Liver (tissue), 9 donors: Measurements from ENCODE around the gene UBL3. TPM values are rescaled to one million over a fixed set of nuclear protein-coding genes. Genes with fewer than 3 reads are reported as not detected.

Experiments used
- DNase-seq: peaks from one replicate; pipeline ENCODE4 v3.0.0-alpha.2; 2017; ENCODE audit warnings: low spot score
- H3K27ac ChIP-seq, 2 donors: one replicate each; pipeline ENCODE4 v1.7.0; 2013; ENCODE audit warnings: inconsistent platforms in 2 of 2, low read length in 2 of 2, control low read depth in 1 of 2, low read depth in 1 of 2, mild to moderate bottlenecking in 1 of 2
- H3K27me3 ChIP-seq, 4 donors: one replicate each; pipeline versions ENCODE4 v1.6.1 to v1.7.0; 2013; ENCODE audit warnings: low read length in 3 of 4, inconsistent platforms in 1 of 4, mild to moderate bottlenecking in 1 of 4, moderate library complexity in 1 of 4; ENCODE audit not compliant: control insufficient read depth in 4 of 4, insufficient read depth in 4 of 4
- H3K36me3 ChIP-seq, 4 donors: one replicate each; pipeline versions ENCODE4 v1.6.1 to v1.7.0; 2013; ENCODE audit warnings: low read length in 3 of 4, mild to moderate bottlenecking in 3 of 4, low read depth in 1 of 4, moderate library complexity in 1 of 4; ENCODE audit not compliant: control insufficient read depth in 4 of 4, insufficient read depth in 3 of 4
- H3K4me1 ChIP-seq, 4 donors: one replicate each; pipeline versions ENCODE4 v1.6.1 to v1.7.0; 2013; ENCODE audit warnings: low read length in 3 of 4, mild to moderate bottlenecking in 3 of 4, moderate library complexity in 1 of 4; ENCODE audit not compliant: control insufficient read depth in 4 of 4, insufficient read depth in 4 of 4
- H3K4me3 ChIP-seq, 3 donors: one replicate each; pipeline versions ENCODE4 v1.6.1 to v1.7.0; 2013; ENCODE audit warnings: low read length in 3 of 3, control low read depth in 1 of 3, low read depth in 1 of 3, mild to moderate bottlenecking in 1 of 3
- H3K9ac ChIP-seq, 2 donors: one replicate each; pipeline ENCODE4 v1.7.0; 2013; ENCODE audit warnings: low read length in 2 of 2, mild to moderate bottlenecking in 2 of 2, moderate library complexity in 2 of 2, control low read depth in 1 of 2, low read depth in 1 of 2
- H3K9me3 ChIP-seq, 4 donors: one replicate each; pipeline versions ENCODE4 v1.6.1 to v1.7.0; 2013; ENCODE audit warnings: low read length in 3 of 4; ENCODE audit not compliant: control insufficient read depth in 4 of 4
- EGR1 ChIP-seq, 2 donors: IDR thresholded peaks; 2 replicates each; pipeline ENCODE4 v1.6.1; 2016 to 2018; ENCODE audit warnings: antibody characterized with exemption in 2 of 2, low read depth in 2 of 2
- FOXA1 ChIP-seq: IDR thresholded peaks from 2 replicates; pipeline ENCODE4 v1.6.1; 2016; ENCODE audit warnings: antibody characterized with exemption
- GABPA ChIP-seq, 2 donors: IDR thresholded peaks in 1 of 2; conservative IDR thresholded peaks in 1 of 2; 2 replicates each; pipeline ENCODE4 v1.6.1; 2016; ENCODE audit warnings: antibody characterized with exemption in 2 of 2, mild to moderate bottlenecking in 1 of 2, moderate library complexity in 1 of 2
- JUND ChIP-seq, 2 donors: IDR thresholded peaks; 2 replicates each; pipeline ENCODE4 v1.6.1; 2016; ENCODE audit warnings: antibody characterized with exemption in 2 of 2
- MAX ChIP-seq: IDR thresholded peaks from 2 replicates; pipeline ENCODE4 v1.6.1; 2016; ENCODE audit warnings: antibody characterized with exemption
- NR2F2 ChIP-seq: IDR thresholded peaks from 2 replicates; pipeline ENCODE4 v1.6.1; 2016; ENCODE audit warnings: antibody characterized with exemption
- REST ChIP-seq: IDR thresholded peaks from 2 replicates; pipeline ENCODE4 v1.6.1; 2016; ENCODE audit warnings: antibody characterized with exemption, mild to moderate bottlenecking
- RXRA ChIP-seq, 2 donors: IDR thresholded peaks; 2 replicates each; pipeline ENCODE4 v1.6.1; 2017 to 2018; ENCODE audit warnings: antibody characterized with exemption in 2 of 2, mild to moderate bottlenecking in 1 of 2
- SP1 ChIP-seq: IDR thresholded peaks from 2 replicates; pipeline ENCODE4 v1.6.1; 2018; ENCODE audit warnings: antibody characterized with exemption, mild to moderate bottlenecking
- YY1 ChIP-seq: IDR thresholded peaks from 2 replicates; pipeline ENCODE4 v1.6.1; 2016; ENCODE audit warnings: antibody characterized with exemption, mild to moderate bottlenecking
- WGBS: extraction: QIAGEN DNeasy Blood & Tissue Kit; methylation state at CpG from one replicate; pipeline ENCODE4 v1.1.7; 2013; 5-methylcytosine and 5-hydroxymethylcytosine counted together
- polyA plus RNA-seq, 2 donors: library from polyadenylated mRNA; stranded (reverse) in 1 of 2; unstranded in 1 of 2; fragments of 200-250 nt in 1 of 2; fragments of >200 nt in 1 of 2; fragmentation: Nextera tagmentation in 1 of 2; extraction: Ambion mirVana in 1 of 2; gene quantifications; one replicate each; pipeline versions ENCODE4 v1.2.1 to v1.2.3, GENCODE V29; 2013 to 2015
- total RNA-seq, 2 donors: library from RNA; depleted of rRNA; stranded (reverse); fragments of >200 nt; gene quantifications; one replicate each; pipeline ENCODE4 v1.2.3, GENCODE V29; 2014
- TF ChIP-seq, protein P1 (sequence below): IDR thresholded peaks from 2 replicates; pipeline ENCODE4 v1.6.1; 2016; ENCODE audit warnings: antibody characterized with exemption
- TF ChIP-seq, protein P2 (sequence below): fragments of 150-350 bp; IDR thresholded peaks from 2 replicates; pipeline ENCODE4 v1.5.1; 2017; ENCODE audit warnings: improper control_type of control experiment, low read depth, low read length; ENCODE audit not compliant: missing input control
- donor health status: healthy.
- donor health status: healthy.
- donor health status: healthy.
- donor health status: healthy.
- donor health status: healthy.

Gene UBL3
- total and polyA plus RNA-seq, 4 donors = 13.9 to 21.3 (median 15.9) TPM

DNA sequence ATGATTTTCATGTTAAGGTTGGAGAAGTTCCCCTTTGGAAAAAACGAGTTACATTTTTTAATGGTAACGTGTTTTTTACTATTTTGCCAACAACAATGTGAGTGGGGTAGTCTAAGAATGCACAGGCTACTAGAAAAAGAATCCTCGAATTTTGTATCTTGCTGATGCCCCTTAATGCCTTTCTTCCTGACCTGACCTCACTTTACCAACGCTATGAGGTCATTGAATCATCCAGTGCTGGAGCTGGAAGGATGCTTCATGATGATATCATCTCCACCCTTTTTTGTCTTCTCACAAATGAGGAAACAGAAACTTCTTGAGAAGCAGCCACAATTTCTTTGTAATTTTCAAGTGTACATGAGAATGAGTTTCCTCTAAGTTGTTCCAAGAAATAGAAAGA lies 8.2 kb upstream of the UBL3 start:
- H3K9me3 ChIP-seq = no peaks in the 10 kb centered on the region
- H3K27ac ChIP-seq = no peak overlapping the region
- no peaks in the 10 kb centered on the region for H3K36me3 ChIP-seq
- H3K4me1 ChIP-seq = no peaks in the 10 kb centered on the region
- TF ChIP-seq MAX (no peak), SP1 (no peak), YY1 (no peak), JUND (IDR thresholded peaks at IDR 0.05) (no peak), RXRA (IDR thresholded peaks at IDR 0.05) (no peak), FOXA1 (no peak), NR2F2 (no peak), GABPA (IDR thresholded peaks at IDR 0.05 in 1 of 2, conservative IDR thresholded peaks at IDR 0.05 in 1 of 2) (no peak), EGR1 (IDR thresholded peaks at IDR 0.05; ENCODE audit: low read depth in 2 of 2) (no peak), REST (no peak)
- TF ChIP-seq, protein P1, sequence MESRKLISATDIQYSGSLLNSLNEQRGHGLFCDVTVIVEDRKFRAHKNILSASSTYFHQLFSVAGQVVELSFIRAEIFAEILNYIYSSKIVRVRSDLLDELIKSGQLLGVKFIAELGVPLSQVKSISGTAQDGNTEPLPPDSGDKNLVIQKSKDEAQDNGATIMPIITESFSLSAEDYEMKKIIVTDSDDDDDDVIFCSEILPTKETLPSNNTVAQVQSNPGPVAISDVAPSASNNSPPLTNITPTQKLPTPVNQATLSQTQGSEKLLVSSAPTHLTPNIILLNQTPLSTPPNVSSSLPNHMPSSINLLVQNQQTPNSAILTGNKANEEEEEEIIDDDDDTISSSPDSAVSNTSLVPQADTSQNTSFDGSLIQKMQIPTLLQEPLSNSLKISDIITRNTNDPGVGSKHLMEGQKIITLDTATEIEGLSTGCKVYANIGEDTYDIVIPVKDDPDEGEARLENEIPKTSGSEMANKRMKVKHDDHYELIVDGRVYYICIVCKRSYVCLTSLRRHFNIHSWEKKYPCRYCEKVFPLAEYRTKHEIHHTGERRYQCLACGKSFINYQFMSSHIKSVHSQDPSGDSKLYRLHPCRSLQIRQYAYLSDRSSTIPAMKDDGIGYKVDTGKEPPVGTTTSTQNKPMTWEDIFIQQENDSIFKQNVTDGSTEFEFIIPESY = no peak
- no peak overlapping the region for H3K4me3 ChIP-seq
- no peak overlapping the region for H3K9ac ChIP-seq
- WGBS = 83% methylated on average over 4 of the region's 4 CpGs
- no peaks in the 10 kb centered on the region for H3K27me3 ChIP-seq
- no peak for DNase-seq

GRCh38 chr13:29858231-29858630 lies 7.8 kb upstream of the UBL3 start:
- H3K9me3 ChIP-seq = no peaks in the 10 kb centered on the region

More at GRCh38 chr13:29858231-29858630, 7.8 kb upstream of the UBL3 start:
- Histone ChIP-seq H3K27ac (no peak overlapping the region), H3K27me3 (no peaks in the 10 kb centered on the region), H3K36me3 (no peaks in the 10 kb centered on the region), H3K9ac (no peak overlapping the region), H3K4me3 (no peak overlapping the region), H3K4me1 (no peaks in the 10 kb centered on the region)
- no peak for DNase-seq
- TF ChIP-seq EGR1 (IDR thresholded peaks at IDR 0.05; ENCODE audit: low read depth in 2 of 2) = no peak
- TF ChIP-seq SP1 = no peak
- TF ChIP-seq MAX = no peak
- no peak for TF ChIP-seq YY1
- TF ChIP-seq, protein P2, sequence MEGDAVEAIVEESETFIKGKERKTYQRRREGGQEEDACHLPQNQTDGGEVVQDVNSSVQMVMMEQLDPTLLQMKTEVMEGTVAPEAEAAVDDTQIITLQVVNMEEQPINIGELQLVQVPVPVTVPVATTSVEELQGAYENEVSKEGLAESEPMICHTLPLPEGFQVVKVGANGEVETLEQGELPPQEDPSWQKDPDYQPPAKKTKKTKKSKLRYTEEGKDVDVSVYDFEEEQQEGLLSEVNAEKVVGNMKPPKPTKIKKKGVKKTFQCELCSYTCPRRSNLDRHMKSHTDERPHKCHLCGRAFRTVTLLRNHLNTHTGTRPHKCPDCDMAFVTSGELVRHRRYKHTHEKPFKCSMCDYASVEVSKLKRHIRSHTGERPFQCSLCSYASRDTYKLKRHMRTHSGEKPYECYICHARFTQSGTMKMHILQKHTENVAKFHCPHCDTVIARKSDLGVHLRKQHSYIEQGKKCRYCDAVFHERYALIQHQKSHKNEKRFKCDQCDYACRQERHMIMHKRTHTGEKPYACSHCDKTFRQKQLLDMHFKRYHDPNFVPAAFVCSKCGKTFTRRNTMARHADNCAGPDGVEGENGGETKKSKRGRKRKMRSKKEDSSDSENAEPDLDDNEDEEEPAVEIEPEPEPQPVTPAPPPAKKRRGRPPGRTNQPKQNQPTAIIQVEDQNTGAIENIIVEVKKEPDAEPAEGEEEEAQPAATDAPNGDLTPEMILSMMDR = no peak
- TF ChIP-seq JUND (IDR thresholded peaks at IDR 0.05) = no peak
- TF ChIP-seq, protein P1 = no peak
- no peak for TF ChIP-seq GABPA (IDR thresholded peaks at IDR 0.05 in 1 of 2, conservative IDR thresholded peaks at IDR 0.05 in 1 of 2)
- 68% methylated on average over 1 of the region's 1 CpG for WGBS
